Breast epithelium (tissue), 4 donors: ENCODE results near the gene PDSS1. TPM values are rescaled to one million over a fixed set of nuclear protein-coding genes. Genes with fewer than 3 reads are reported as not detected.
A peak's percentile ranks its signal among the peaks of the same experiment; 100 is the strongest.

Experiments used
- DNase-seq, 2 donors: peaks; one replicate each; pipeline ENCODE4 v3.0.0-alpha.2; 2019; ENCODE audit warnings: low spot score in 2 of 2
- H3K27ac ChIP-seq, 2 donors: fragments of 200-600 bp; sonication (generic) in 1 of 2; one replicate each; pipeline ENCODE4 v1.5.1; 2016 to 2019; ENCODE audit warnings: mild to moderate bottlenecking in 1 of 2
- H3K27me3 ChIP-seq, 2 donors: fragments of 200-600 bp; sonication (generic) in 1 of 2; one replicate each; pipeline versions ENCODE4 v1.5.1 to v1.6.0; 2017 to 2019; ENCODE audit warnings: control low read depth in 1 of 2, mild to moderate bottlenecking in 1 of 2
- H3K36me3 ChIP-seq: fragments of 200-600 bp; one replicate; pipeline ENCODE4 v1.5.1; 2019
- H3K4me1 ChIP-seq, 2 donors: fragments of 200-600 bp; sonication (generic); one replicate each; pipeline ENCODE4 v1.5.1; 2016 to 2019; ENCODE audit warnings: control low read depth in 1 of 2
- H3K4me3 ChIP-seq, 3 donors: fragments of 200-600 bp; sonication (generic); 1 replicate in 2 of 3; 2 replicates in 1 of 3; pipeline ENCODE4 v1.5.1; 2016 to 2019; ENCODE audit warnings: mild to moderate bottlenecking in 3 of 3, moderate library complexity in 2 of 3
- H3K9me3 ChIP-seq, 2 donors: fragments of 200-600 bp; sonication (generic) in 1 of 2; one replicate each; pipeline ENCODE4 v1.5.1; 2016 to 2019; ENCODE audit warnings: control low read depth in 1 of 2
- POLR2A ChIP-seq: fragments of 450-650 bp; IDR thresholded peaks from one replicate; pipeline ENCODE4 v1.6.1; 2016; ENCODE audit warnings: antibody characterized with exemption, mild to moderate bottlenecking, moderate library complexity
- POLR2AphosphoS5 ChIP-seq, 3 donors: sonication (generic); formaldehyde crosslinking; IDR thresholded peaks; one replicate each; pipeline ENCODE4 v1.6.1; 2017; ENCODE audit warnings: antibody characterized with exemption in 3 of 3
- intact Hi-C: fragments of 100-400 bp; cut with DNase I; formaldehyde crosslinking; loops from one replicate; pipeline ENCODE4 v1.15.1; 2023; ENCODE audit warnings: low total_unique reads
- total RNA-seq, 3 donors: library from RNA; depleted of rRNA; stranded (reverse); fragments of >200 nt; gene quantifications; one replicate each; pipeline ENCODE4 v1.1.0, GENCODE V29; 2016
- TF ChIP-seq, protein P1 (sequence below), 3 donors: fragments of 450-650 bp; IDR thresholded peaks; one replicate each; pipeline ENCODE4 v1.5.1; 2016 to 2017; ENCODE audit warnings: antibody characterized with exemption in 3 of 3, mild to moderate bottlenecking in 3 of 3, moderate library complexity in 3 of 3

The PDSS1 gene
- total RNA-seq, 3 donors from 2014 or later, result 2.7 to 8.2 (median 7.8) TPM

DNA sequence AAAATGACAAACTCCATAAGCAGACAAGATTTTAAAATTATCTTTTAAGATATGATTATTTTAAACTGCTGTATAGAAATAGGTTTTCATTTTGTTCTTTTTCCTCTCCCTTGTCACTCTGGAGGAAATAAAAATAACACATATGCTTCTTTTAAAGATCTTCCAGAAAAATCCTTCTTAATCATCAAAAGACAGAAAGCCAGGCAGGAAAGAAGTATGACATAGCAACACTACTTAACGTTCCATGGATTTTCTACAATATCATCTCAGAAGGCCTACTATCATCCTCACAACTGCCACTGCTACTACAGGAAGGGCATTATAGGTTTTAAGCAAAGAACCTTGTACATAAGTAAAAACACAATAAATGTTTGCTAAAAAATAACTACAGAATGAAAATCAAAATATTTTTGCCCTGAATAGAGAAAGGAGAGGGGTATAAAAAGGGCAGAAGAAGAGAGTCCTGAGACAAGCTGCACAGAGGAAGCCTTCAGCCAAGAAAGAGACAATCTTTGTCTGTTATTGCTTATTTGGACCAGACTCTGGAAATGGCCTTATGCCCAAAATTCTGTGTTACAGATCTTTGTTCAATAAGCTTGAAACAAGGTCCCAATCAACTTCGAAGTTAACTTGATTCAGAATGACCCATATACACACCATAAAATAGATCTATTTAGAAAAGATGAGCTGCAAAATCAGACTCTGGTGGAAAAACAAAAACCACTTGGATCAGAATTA lies 95.4 kb downstream of the PDSS1 start:
- Histone ChIP-seq H3K9me3 (peaks cover 0 to 5% of the 10 kb centered on the region in 2 donors), H3K27me3 (no peaks in the 10 kb centered on the region), H3K4me1 (no peaks in the 10 kb centered on the region), H3K27ac (peak overlapping the region in 1 of 2 donors; percentile 14), H3K4me3 (no peak overlapping the region), H3K36me3 (no peaks in the 10 kb centered on the region)
- DNase-seq, result no peak
- TF ChIP-seq POLR2A, result no peak
- TF ChIP-seq POLR2AphosphoS5 (IDR thresholded peaks at IDR 0.05), result no peak
- TF ChIP-seq, protein P1, sequence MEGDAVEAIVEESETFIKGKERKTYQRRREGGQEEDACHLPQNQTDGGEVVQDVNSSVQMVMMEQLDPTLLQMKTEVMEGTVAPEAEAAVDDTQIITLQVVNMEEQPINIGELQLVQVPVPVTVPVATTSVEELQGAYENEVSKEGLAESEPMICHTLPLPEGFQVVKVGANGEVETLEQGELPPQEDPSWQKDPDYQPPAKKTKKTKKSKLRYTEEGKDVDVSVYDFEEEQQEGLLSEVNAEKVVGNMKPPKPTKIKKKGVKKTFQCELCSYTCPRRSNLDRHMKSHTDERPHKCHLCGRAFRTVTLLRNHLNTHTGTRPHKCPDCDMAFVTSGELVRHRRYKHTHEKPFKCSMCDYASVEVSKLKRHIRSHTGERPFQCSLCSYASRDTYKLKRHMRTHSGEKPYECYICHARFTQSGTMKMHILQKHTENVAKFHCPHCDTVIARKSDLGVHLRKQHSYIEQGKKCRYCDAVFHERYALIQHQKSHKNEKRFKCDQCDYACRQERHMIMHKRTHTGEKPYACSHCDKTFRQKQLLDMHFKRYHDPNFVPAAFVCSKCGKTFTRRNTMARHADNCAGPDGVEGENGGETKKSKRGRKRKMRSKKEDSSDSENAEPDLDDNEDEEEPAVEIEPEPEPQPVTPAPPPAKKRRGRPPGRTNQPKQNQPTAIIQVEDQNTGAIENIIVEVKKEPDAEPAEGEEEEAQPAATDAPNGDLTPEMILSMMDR (IDR thresholded peaks at IDR 0.05), result no peak
- intact Hi-C loops, result no loop called here

Other genes with a start within 250 kb of the PDSS1 start
- 10 to 100 TPM; 50.5 to 75.7 (median 56.6) TPM for gene ABI1, start 163.3 kb downstream of the PDSS1 start, total RNA-seq